Measurements from ENCODE around the gene SARM1.

DNA sequence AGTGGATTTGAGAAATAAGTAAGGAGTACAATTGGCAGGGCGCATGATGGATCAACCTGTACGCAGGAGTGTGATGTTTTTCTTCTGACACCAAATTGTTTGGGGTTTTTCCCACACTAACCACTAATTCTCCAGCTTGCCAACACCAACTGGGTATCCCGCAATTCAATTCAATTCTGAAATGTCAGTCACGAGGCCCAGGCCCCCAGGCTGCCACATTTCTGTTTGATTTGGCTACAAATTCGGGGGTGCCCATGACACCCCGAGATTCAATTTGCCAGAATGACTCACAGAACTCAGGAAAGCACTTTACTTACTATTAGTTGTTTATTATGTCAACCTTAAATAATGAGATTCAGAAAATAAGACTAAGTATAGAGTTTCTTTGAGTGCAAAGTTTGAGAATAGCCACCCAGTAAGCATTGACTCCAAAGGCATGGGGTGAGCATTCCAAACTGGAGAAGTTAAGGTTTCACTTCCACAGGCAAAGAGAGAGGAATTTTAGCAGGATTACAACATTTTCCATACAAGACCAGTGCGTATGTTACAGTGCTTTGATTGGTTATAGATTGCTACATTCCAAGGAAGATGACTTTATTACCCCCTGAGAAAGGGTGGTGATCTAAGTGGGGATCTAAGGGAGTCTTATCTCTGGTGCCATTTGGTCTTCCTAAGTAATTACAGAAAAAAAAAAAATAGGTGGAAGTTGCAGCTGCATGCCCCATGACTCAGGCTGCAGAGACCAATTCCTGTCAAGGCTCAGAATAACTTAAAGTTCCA is 23.0 kb downstream of the SARM1 start:
- no peak for TF ChIP-seq CTCF (IDR thresholded peaks at IDR 0.05)
- TF ChIP-seq, protein P1, sequence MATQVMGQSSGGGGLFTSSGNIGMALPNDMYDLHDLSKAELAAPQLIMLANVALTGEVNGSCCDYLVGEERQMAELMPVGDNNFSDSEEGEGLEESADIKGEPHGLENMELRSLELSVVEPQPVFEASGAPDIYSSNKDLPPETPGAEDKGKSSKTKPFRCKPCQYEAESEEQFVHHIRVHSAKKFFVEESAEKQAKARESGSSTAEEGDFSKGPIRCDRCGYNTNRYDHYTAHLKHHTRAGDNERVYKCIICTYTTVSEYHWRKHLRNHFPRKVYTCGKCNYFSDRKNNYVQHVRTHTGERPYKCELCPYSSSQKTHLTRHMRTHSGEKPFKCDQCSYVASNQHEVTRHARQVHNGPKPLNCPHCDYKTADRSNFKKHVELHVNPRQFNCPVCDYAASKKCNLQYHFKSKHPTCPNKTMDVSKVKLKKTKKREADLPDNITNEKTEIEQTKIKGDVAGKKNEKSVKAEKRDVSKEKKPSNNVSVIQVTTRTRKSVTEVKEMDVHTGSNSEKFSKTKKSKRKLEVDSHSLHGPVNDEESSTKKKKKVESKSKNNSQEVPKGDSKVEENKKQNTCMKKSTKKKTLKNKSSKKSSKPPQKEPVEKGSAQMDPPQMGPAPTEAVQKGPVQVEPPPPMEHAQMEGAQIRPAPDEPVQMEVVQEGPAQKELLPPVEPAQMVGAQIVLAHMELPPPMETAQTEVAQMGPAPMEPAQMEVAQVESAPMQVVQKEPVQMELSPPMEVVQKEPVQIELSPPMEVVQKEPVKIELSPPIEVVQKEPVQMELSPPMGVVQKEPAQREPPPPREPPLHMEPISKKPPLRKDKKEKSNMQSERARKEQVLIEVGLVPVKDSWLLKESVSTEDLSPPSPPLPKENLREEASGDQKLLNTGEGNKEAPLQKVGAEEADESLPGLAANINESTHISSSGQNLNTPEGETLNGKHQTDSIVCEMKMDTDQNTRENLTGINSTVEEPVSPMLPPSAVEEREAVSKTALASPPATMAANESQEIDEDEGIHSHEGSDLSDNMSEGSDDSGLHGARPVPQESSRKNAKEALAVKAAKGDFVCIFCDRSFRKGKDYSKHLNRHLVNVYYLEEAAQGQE (IDR thresholded peaks at IDR 0.05; ENCODE audit: low read depth, low read length): no peak
- TF ChIP-seq FOXM1 (IDR thresholded peaks at IDR 0.05; ENCODE audit: low read depth): no peak
- no peak for TF ChIP-seq RAD21 (IDR thresholded peaks at IDR 0.05; ENCODE audit: low read length)
- TF ChIP-seq TAF1 (IDR thresholded peaks at IDR 0.05; ENCODE audit: borderline replicate concordance, low read depth, low read length): no peak
- TF ChIP-seq SMC3 (IDR thresholded peaks at IDR 0.05; ENCODE audit: low read depth, low read length): no peak
- 0 out of 2 replicates have a peak, but pooled peaks have one; percentile 16 for TF ChIP-seq FOSL2 (IDR thresholded peaks at IDR 0.05; ENCODE audit: borderline replicate concordance, low read depth)
- TF ChIP-seq MAX (IDR thresholded peaks at IDR 0.05; ENCODE audit: low read depth): no peak
- no peak for TF ChIP-seq RFX5 (IDR thresholded peaks at IDR 0.05; ENCODE audit: low read length)
- no peak for TF ChIP-seq ELF1 (IDR thresholded peaks at IDR 0.05)
- no peak for TF ChIP-seq POLR2AphosphoS5 (IDR thresholded peaks at IDR 0.05; ENCODE audit: low read depth, low read length)
- no peak for TF ChIP-seq EP300 (IDR thresholded peaks at IDR 0.05; ENCODE audit: borderline replicate concordance in 1 of 2, low read depth in 1 of 2, low read length in 1 of 2)
